ENCODE results near the gene RYK. TPM values are rescaled to one million over a fixed set of nuclear protein-coding genes. Genes with fewer than 3 reads are reported as not detected.

RYK gene
- polyA plus RNA-seq, 1 of the 3 experiments (the other 2 are of a cell fraction), result 25.9 TPM

GRCh38 chr3:134186391-134186790 lies 64.3 kb downstream of the RYK start:
- ChIA-PET POLR2A (no interaction called here), CTCF (interaction anchor here (2.1 kb wide), 1 partner anchor 26 kb away, joined by 6 read pairs; no protein-coding TSS in a partner anchor)
- 98% methylated on average over 3 of the region's 3 CpGs for WGBS (ENCODE audit: low lambda C conversion rate)

GRCh38 chr3:134180761-134181160 lies 69.9 kb downstream of the RYK start:
- Histone ChIP-seq H3K27ac (ENCODE audit: low read depth in 2 of 2, low read length in 1 of 2) (no peak overlapping the region), H3F3A (replicated peaks; ENCODE audit: insufficient read depth) (peaks cover 6% of the 10 kb centered on the region), H3K4me3 (ENCODE audit: low read depth in 2 of 2, low read length in 1 of 2) (no peak overlapping the region), H2AFZ (ENCODE audit: low read depth) (no peak overlapping the region), H3K79me2 (ENCODE audit: insufficient read depth) (no peaks in the 10 kb centered on the region), H3K4me1 (ENCODE audit: control insufficient read depth in 1 of 2, insufficient read depth in 2 of 2, low read depth in 1 of 2, low read length in 1 of 2) (no peaks in the 10 kb centered on the region), H4K20me1 (ENCODE audit: insufficient read depth) (no peaks in the 10 kb centered on the region), H3K9me3 (no peaks in the 10 kb centered on the region), H3K4me2 (no peak overlapping the region), H3K9me2 (no peaks in the 10 kb centered on the region), H3K9ac (no peak overlapping the region), H3K27me3 (ENCODE audit: insufficient read depth) (no peaks in the 10 kb centered on the region), H3K36me3 (replicated peaks in 1 of 2; ENCODE audit: control insufficient read depth in 1 of 2, insufficient read depth in 2 of 2, low read length in 1 of 2) (peaks cover 59 to 67% of the 10 kb centered on the region in 2 experiments)
- 100% methylated on average over 1 of the region's 1 CpG for WGBS (ENCODE audit: low lambda C conversion rate)
- ChIA-PET POLR2A (no interaction called here), CTCF (interaction anchor here (1.4 to 3.1 kb wide), 2 partner anchors 17 to 32 kb away, joined by 3 to 9 read pairs; no protein-coding TSS in a partner anchor)
- DNase-seq, result no peak
- TF ChIP-seq NRF1 (IDR thresholded peaks at IDR 0.05; ENCODE audit: low read depth, low read length) (no peak), NFIC (IDR thresholded peaks at IDR 0.05; ENCODE audit: borderline replicate concordance) (no peak), PBX3 (IDR thresholded peaks at IDR 0.05) (no peak), YY1 (IDR thresholded peaks at IDR 0.05; ENCODE audit: low read depth) (no peak), RCOR1 (IDR thresholded peaks at IDR 0.05; ENCODE audit: low read length) (no peak), MEF2A (IDR thresholded peaks at IDR 0.05; ENCODE audit: borderline replicate concordance, low read depth) (no peak), GATA2 (CRISPR knock-in tag; IDR thresholded peaks at IDR 0.05) (no peak), SIN3A (IDR thresholded peaks at IDR 0.05; ENCODE audit: borderline replicate concordance, low read depth, low read length) (no peak), SMC3 (IDR thresholded peaks at IDR 0.05; ENCODE audit: low read depth, low read length) (no peak), FOSL2 (IDR thresholded peaks at IDR 0.05; ENCODE audit: borderline replicate concordance, low read depth) (no peak)
- TF ChIP-seq, protein P1, sequence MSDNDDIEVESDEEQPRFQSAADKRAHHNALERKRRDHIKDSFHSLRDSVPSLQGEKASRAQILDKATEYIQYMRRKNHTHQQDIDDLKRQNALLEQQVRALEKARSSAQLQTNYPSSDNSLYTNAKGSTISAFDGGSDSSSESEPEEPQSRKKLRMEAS (IDR thresholded peaks at IDR 0.05; ENCODE audit: low read depth), result no peak
- TF ChIP-seq, protein P2, sequence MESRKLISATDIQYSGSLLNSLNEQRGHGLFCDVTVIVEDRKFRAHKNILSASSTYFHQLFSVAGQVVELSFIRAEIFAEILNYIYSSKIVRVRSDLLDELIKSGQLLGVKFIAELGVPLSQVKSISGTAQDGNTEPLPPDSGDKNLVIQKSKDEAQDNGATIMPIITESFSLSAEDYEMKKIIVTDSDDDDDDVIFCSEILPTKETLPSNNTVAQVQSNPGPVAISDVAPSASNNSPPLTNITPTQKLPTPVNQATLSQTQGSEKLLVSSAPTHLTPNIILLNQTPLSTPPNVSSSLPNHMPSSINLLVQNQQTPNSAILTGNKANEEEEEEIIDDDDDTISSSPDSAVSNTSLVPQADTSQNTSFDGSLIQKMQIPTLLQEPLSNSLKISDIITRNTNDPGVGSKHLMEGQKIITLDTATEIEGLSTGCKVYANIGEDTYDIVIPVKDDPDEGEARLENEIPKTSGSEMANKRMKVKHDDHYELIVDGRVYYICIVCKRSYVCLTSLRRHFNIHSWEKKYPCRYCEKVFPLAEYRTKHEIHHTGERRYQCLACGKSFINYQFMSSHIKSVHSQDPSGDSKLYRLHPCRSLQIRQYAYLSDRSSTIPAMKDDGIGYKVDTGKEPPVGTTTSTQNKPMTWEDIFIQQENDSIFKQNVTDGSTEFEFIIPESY (IDR thresholded peaks at IDR 0.05; ENCODE audit: borderline replicate concordance, low read depth), result no peak

More at GRCh38 chr3:134186391-134186790, 64.3 kb downstream of the RYK start:
- H4K20me1 ChIP-seq (ENCODE audit: insufficient read depth), result no peaks in the 10 kb centered on the region
- no peaks in the 10 kb centered on the region for H3K9me3 ChIP-seq
- TF ChIP-seq USF2 (IDR thresholded peaks at IDR 0.05; ENCODE audit: borderline replicate concordance, low read depth, low read length) (no peak), NFIC (IDR thresholded peaks at IDR 0.05; ENCODE audit: borderline replicate concordance) (no peak), RFX5 (IDR thresholded peaks at IDR 0.05; ENCODE audit: low read length) (no peak), MXI1 (IDR thresholded peaks at IDR 0.05; ENCODE audit: low read depth, low read length) (no peak), FOSL2 (IDR thresholded peaks at IDR 0.05; ENCODE audit: borderline replicate concordance, low read depth) (no peak), JUND (IDR thresholded peaks at IDR 0.05) (no peak), EZH2phosphoT487 (IDR thresholded peaks at IDR 0.05; ENCODE audit: borderline replicate concordance, low read depth) (no peak), SMC3 (IDR thresholded peaks at IDR 0.05; ENCODE audit: low read depth, low read length) (no peak), PBX3 (IDR thresholded peaks at IDR 0.05) (no peak), RXRA (IDR thresholded peaks at IDR 0.05; ENCODE audit: borderline replicate concordance, low read depth) (no peak), YY1 (IDR thresholded peaks at IDR 0.05; ENCODE audit: low read depth) (no peak), TCF12 (IDR thresholded peaks at IDR 0.05) (no peak), GATA2 (CRISPR knock-in tag; IDR thresholded peaks at IDR 0.05) (no peak), TEAD4 (IDR thresholded peaks at IDR 0.05; ENCODE audit: borderline replicate concordance, insufficient read depth) (no peak), ELF1 (IDR thresholded peaks at IDR 0.05) (no peak)
- TF ChIP-seq, protein P3, sequence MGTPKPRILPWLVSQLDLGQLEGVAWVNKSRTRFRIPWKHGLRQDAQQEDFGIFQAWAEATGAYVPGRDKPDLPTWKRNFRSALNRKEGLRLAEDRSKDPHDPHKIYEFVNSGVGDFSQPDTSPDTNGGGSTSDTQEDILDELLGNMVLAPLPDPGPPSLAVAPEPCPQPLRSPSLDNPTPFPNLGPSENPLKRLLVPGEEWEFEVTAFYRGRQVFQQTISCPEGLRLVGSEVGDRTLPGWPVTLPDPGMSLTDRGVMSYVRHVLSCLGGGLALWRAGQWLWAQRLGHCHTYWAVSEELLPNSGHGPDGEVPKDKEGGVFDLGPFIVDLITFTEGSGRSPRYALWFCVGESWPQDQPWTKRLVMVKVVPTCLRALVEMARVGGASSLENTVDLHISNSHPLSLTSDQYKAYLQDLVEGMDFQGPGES (IDR thresholded peaks at IDR 0.05; ENCODE audit: low read depth, low read length), result no peak
- no peak overlapping the region for H3K4me2 ChIP-seq
- H3K9ac ChIP-seq, result no peak overlapping the region
- H3K27me3 ChIP-seq (ENCODE audit: insufficient read depth), result no peaks in the 10 kb centered on the region
- H3K27ac ChIP-seq (ENCODE audit: low read depth in 2 of 2, low read length in 1 of 2), result no peak overlapping the region
- H3K79me2 ChIP-seq (ENCODE audit: insufficient read depth), result no peaks in the 10 kb centered on the region; the same call in 1 of the 2 replicates
- no peak overlapping the region for H2AFZ ChIP-seq (ENCODE audit: low read depth)
- no peaks in the 10 kb centered on the region for H3K4me1 ChIP-seq (ENCODE audit: control insufficient read depth in 1 of 2, insufficient read depth in 2 of 2, low read depth in 1 of 2, low read length in 1 of 2)
- peaks cover 6% of the 10 kb centered on the region for H3F3A ChIP-seq (replicated peaks; ENCODE audit: insufficient read depth)
- H3K9me2 ChIP-seq, result no peaks in the 10 kb centered on the region
- peaks cover 47 to 51% of the 10 kb centered on the region in 2 experiments for H3K36me3 ChIP-seq (replicated peaks in 1 of 2; ENCODE audit: control insufficient read depth in 1 of 2, insufficient read depth in 2 of 2, low read length in 1 of 2)
- DNase-seq, result no peak
- no peak overlapping the region for H3K4me3 ChIP-seq (ENCODE audit: low read depth in 2 of 2, low read length in 1 of 2)
